NCI-H1417 treated with DMSO at 0.1 percent for 48 hours (cell line): ENCODE data around the gene BRSK2.
"Not testable (repeated sequence)": the region's sequence is repeated elsewhere in the genome, so short reads cannot be mapped to it uniquely, and the experiment has no call there.

Experiments used
- DNase-seq: peaks from one replicate; lab custom pipeline; 2025; lab: John Stamatoyannopoulos, UW

Gene BRSK2

DNA sequence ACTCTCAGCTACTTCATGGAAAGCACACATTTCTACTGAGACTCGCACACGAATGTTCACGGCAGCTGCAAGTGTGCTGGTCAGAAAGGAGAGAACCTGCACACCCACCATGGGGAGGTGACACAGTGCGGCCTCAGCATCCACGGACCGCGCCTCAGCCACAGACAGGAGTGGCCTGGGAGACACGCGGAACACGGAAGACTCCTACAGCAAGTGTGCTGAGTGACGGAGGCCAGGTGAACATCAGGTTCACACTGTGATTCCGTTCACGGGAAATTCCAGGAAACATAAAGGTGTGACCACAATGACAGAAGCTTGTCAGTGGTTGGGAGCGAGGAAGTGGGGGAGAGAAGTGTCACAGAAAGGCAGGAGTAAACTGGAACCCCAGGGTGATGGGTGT lies 110.2 kb downstream of the BRSK2 start:
- DNase-seq = no peak

DNA sequence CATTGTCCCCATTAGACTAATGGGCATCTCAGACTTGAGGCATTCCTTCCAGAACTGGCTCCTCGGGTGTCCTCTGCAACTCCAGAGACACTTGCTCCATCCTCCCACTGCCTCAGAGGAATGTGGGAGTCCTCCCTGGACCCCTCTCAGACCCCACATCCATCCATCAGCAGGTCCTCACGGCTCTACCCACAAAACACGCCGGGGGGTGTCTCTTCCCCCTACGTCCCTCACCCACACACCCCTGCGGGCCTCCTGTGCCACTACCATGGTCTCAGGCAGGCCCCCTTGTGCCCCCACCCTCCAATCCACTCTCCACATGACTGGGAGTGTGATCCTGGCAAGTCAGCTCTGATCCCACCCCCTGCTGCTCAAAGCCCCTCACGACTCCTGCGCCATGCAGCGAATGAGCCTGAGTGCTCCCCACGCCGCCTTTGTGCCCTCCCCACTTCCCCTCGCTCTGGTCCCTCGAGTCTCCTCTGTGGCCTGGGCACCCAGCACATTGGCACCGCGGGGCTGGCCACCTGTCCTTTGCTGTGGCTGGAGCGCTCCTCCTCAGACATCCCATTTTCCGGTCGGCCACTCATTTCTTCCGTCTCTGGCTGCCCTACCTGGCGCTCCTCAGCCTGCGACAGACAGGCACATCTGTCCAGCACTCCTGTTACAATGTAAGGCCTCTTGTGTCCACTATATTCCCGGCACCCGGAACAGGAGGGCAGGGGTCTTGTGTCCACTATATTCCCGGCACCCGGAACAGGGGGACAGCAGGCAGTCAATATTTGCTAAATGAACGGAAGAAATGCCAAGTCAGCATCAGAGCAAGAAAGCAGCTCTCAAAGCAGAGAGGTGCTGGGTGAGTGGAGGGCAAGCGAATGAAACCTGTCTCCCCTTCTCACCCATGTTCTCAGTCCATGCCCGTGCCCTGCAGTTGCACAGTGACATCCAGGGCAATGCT lies 111.0 kb downstream of the BRSK2 start:
- no peak for DNase-seq

DNA sequence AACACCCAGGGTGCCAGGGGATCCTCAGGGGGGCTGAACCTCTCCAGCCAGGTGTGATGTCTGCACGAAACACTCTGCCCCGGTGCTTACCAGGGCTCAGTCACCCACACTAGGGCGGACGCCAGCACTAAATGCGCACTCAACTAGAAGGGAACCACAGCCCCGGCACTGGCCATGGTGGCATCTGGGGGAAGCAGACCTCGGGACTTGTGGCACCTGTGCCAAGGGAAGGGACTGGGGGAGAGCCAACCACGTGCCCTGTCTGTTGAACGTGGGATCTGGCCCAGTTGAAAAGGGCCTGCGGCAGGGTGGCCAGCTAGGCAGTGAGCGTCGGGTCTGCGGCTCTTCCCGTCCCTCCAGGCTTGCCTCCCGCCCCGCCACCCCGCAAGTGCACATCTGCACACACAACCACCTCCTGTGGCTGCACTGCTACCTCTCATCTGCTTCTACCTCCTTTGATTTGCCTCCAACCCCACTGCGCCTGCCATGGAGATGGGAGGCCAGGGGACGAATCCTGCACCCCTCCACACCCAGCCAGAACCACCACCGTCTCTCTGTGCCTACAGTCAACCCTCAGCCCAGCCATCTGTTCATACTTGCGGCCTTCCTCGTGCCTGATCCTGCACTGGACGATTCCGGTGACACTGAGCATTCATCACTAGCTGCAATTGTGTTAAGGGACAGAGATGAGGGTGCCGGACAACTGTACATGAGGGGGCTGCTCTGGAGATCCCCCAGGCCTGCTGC lies 111.9 kb downstream of the BRSK2 start:
- no peak for DNase-seq

DNA sequence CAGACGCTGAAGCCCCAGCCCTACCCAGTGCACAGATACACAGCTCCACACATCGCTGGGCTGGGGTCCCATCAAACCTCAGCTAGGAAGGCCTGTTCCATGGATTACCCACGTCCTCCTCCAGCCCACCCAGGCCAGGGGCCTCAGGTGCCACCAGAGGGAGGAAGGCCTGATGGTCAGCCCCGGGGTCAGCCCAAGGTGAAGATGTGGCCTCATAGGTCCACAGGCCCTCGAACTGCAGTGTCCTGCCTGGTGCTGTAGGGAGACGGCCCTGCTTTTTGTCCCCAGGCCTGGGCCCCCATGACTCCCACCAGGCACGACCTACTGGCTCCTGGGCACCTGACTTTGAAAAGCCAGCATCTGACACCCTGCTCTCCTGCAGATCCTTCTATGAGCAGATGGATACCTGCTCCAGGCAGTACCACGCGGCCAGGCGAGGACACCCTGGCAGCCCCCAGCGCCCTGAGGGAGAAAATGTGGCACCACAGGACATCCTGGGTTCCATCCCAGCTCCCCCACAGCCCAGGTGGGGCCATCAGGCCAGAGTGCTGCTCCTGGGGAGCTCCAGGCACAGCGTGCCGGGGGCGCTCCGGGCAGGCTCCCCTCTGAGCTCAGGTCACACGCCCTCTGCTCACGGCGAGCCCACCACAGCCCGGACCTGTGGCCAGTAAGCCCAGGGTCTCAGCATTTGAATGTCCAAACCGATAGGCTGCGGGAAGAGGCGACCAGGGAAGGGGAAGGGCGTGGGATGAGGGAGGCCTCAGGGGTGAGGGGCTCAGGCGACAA lies 112.6 kb downstream of the BRSK2 start:
- DNase-seq = no peak

DNA sequence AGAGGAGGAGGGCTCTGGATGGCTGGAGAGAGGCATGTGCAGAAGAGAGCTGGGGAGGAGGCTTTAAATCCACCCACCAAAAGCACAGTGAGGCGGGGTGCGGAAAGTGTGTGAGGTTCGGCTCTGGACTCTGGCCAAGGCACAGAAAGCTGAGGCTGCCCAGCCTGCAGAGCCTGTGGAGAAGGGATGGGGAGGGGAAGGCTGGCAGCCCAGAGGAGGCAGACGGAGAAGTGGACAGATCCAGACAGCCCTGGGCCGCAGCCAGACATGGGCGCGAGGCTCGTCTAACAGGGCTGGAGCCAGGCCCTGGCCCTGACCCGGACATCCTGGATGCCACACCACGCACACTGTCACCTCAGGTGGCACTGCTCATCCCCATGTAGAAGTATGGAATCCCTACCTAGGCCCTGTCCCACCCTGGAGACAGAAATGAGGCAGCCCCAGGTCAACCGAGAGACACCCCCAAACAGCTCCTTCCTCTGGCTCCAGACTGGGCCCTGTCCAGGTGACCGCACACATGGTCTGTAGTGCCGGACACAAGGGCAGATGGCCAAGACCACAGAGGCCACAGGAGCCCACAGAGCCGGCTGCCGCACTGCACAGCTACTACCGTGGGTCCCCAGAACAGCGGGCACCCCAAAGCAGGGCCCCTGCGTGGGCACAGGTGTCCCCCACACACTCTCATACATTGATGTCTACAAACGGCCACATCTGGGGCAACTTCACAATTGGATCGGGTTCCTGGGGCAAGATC lies 113.4 kb downstream of the BRSK2 start:
- DNase-seq = no peak

DNA sequence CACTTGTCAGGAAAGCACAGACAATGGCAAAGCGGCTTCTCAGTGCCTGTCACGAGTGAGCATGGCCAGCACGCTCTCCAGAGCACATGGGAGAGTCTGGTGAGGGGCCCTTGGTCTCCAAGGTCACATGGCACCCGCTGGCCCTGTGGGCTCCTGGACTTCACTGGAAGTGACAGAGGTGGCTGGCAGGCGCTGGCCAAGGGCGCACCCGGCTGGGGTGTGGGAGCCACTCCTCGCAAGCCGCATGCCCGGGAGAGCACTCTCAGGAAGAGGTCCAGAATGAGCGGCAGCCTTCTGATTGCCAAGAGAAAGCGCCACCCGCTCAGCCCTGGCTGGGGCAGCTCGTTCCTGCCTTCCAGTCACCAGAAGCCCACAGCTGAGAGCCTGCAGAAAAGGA lies 114.0 kb downstream of the BRSK2 start:
- no peak for DNase-seq

DNA sequence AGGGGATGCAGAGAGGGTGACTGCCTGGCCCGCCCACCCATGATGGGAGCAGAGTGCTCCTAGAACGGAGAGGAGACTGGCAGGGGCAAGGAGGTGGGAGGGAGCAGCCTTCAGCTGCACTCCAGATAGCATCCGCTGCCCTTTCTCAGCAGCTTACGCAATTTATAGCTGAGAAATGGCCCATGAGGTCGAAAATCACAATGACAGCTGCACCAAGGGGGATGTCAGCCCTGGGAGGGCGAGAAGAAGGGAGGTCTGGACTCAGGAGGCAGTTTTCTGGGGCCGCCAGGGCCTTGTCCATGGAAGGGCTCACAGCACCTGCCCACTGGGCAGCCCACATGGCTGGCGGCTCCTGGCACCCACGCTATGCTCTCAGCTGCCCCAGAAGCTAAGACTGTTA lies 114.4 kb downstream of the BRSK2 start:
- no peak for DNase-seq

DNA sequence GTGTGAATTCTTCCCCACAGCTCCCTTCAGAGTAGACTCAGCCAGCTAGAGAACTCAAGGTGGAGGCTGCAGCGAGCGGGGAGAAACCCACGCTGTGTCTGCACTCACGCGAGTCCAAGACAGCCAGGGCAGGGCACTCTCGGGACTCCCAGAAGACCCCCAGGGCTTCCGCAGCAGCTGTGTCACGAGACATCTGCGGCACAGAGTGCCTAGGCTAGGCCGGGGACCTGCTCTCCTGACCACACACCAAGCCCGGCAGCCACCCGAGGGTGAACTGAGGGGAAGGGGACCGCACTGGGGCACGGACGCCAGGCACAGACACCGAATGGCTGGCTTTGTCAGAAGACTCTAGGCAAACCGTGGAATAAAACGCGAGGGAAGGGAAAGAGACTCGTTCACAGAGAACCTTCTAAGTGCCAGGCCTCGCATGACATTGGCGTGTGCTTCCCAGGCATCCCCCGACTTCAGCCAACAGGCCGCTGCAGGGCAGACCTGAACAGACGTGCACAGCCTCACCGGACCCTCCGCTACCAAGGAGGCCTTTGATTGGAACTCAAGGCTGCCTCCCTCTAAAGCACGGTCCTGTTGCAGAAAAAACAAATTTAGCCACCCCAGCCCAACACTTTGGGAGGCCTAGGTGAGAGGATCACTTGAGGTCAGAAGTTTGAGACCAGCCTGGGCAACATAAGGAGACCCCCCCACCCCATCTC lies 115.0 kb downstream of the BRSK2 start:
- DNase-seq = no peak

DNA sequence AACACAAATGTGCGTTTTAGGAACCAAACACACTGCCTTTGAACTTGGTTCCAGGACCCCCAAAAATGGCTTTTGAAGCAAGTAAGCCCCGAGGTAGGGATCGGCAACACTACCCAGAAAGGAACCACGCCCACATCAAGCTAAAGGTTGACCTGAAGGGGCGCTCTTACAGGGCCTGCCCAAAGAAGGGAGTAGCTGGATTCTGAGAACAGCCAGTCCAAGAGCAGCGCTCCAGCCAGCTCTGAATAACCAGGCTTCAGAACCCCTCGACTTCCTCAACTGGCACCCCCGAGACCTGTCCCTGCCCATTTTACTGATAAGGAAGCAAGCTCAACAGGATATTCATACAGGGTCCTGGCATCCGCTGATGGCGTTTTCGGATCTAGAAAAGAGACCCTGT lies 115.7 kb downstream of the BRSK2 start:
- no peak for DNase-seq

DNA sequence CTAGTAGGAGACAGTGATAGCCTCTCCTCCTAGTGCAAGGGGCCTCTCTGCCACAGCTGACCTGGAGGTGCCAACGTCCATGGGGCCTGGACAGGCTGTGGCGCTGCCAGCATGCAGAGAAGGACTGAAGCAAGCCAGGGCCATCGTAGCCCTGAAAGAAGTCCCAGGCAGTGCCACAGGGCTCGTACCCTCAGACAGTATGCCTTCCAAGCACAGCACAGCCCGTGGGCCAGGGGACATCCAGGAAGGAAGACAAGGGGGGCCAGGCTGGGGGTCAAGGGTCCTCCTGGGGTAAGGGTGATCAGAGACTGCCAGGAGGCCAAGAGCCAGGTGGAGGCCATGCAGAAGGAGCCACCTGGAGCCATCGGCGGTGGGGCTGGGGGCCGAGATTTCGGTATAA lies 117.2 kb downstream of the BRSK2 start:
- no peak for DNase-seq

DNA sequence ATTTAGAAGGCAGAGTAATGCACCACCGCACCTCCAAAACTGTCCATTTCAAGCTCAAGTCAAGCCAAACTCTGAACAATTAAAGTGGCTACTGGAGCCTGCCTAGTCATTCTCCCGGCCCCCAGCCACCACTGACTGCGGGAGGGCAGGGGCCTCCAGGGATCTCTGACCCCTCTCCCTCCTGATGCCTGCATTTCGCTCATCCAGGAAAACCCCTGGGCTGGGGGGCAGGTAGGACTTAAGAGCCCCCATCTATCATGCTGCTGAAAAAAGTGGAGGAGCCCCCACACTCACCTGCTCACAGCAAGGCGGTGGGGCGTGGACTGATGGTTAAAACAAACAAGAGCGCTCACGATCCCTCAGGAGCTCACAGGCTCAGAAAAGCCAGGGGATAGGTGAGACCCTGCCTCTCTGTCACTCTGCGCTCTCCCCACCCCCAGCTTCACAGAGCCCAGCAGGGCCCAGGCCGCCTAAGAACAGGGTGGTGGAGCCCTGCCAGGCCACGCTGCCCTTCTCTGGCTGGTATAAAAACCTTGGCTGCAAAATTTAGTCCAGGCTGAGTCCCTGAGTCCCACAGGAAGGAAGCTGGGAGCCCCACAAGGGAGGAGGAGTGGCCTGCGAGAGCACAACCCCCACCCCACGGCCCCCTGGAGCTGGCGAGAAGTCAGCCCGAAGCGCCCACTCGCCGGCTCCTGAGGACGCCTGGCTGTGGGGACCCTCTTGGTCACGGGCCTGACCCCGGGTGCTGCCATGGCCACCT lies 117.8 kb downstream of the BRSK2 start:
- no peak for DNase-seq

DNA sequence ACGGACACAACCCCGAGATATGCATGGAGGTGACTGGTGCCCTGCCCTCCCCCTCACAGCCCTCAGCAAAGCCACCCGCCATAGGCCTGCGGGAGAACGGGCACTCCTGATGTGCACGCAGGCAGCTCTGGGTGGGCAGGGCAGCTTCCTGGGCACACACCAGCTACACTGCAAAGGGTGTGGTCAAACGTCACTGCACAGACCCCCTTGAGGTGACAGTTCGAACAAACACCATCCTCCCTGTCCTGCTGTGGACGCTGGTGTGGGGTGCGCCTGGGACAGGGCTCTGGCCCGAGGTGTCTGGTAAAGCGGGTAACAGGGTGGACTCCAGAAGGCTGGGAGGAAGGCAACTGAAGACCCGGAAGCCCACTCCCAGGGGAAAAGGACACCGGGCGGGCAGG lies 118.8 kb downstream of the BRSK2 start:
- DNase-seq = no peak

DNA sequence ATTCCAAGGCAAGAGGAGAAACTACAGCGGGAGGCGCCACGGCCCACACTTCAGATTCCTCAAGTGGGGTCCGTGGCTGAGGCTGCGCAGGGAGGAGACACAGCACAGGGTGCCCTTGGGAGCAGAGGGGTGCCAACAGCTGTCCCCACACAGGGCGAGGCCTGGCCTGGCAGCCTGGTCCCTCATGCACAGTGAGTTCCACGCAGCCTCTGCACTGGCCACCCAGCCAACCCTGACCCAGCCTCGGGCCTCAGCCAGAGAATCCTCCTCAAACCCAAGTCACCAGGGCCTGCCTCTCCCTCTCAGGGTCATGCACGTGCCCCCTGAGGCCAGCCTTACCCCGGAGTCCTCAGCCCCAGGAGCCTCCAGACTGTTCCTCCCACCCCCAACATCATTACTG lies 119.3 kb downstream of the BRSK2 start:
- no peak for DNase-seq

DNA sequence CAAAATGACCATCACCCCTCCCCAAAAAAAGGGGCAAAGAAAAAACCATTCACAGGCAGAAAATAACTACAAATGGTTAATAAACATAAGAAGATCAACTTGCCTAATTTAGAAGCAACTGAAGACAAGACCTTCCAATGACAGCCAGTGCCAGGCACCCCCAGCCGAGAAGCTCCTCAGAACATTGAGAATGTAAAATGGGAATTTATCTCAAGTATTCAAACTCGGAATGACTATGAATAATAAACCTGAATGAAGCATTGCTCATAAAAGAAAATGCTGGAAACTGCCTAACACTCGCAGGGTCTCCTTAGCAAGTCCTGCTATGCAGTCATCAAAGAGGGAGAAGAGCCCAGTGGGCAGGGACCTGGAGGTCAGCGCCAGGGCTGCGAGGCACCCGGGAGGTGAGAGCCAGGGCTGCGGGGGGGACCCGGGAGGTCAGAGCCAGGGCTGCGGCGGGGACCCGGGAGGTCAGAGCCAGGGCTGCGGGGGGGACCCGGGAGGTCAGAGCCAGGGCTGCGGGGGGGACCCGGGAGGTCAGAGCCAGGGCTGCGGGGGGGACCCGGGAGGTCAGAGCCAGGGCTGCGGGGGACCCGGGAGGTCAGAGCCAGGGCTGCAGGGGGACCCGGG lies 120.0 kb downstream of the BRSK2 start:
- no peak for DNase-seq

DNA sequence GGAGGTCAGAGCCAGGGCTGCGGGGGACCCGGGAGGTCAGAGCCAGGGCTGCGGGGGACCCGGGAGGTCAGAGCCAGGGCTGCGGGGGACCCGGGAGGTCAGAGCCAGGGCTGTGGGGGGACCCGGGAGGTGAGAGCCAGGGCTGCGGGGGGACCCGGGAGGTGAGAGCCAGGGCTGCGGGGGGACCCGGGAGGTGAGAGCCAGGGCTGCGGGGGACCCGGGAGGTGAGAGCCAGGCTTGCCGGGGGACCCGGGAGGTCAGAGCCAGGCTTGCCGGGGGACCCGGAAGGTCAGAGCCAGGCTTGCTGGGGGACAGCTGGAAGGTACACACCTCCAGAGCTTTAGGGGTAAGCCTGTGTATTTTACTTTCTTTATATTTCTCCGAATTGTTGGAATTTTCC lies 120.6 kb downstream of the BRSK2 start:
- not testable (repeated sequence) for DNase-seq

DNA sequence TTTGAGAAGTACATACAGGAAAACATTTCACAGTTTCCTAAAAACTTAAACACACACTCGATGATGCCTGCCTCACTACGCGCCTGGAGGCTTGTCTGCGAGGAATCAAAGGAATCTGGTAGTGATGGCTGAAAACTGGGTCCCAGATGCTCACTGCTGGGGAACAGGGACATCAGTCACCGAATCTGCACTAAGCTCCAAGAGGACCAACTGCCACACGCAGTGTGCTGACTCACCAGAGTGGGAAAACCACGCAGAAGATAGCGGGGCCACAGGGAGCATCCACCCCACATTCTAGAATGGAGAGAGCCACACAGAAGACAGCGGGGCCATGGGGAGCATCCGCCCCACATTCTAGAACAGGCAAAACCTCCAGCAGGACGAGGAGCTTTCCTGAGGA lies 121.2 kb downstream of the BRSK2 start:
- DNase-seq = no peak

DNA sequence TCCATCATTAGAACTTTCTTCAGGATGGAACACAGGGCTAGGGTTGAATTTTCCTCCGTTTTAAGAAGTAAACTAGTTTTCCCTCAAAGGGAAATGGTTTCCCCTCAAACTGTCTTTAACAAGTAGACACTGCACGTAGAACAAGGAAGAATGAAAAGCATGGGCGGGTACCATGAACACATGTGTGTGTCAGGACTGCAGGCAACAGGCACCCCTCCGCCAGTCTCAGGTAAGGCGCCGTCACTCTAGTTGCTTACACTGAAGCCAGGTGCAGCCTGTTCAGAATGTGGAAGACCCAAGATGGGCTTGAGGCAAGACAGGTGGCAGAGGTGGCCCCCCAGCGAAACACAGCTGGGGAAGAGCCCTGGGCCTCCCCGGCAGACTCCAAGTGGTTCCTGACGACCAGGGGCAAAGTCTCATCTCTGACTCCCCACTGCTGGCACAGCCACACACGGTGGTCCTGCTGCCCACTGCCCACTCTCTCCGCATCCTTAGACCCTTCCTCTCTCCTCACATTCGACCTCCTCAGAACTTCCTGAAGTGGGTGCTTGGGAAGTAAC lies 122.3 kb downstream of the BRSK2 start:
- DNase-seq = no peak
